H1 (cell line): ENCODE results near the gene TRDMT1. TPM values are rescaled to one million over a fixed set of nuclear protein-coding genes. Genes with fewer than 3 reads are reported as not detected.

Experiments
- CTCF ChIA-PET: fragments of 300-600 bp; sonication (Branson Sonifier 250); formaldehyde crosslinking; loops from one replicate; lab custom pipeline; 2021; ENCODE audit not compliant: partially characterized antibody; lab: Charles Lee
- POLR2A ChIA-PET: fragments of 300-600 bp; sonication (Branson Sonifier 250); formaldehyde crosslinking; loops from one replicate; lab custom pipeline; 2021; ENCODE audit warnings: inconsistent platforms; ENCODE audit not compliant: partially characterized antibody; lab: Charles Lee
- DNase-seq, 2 experiments: peaks; one replicate each; pipeline versions ENCODE4 v3.0.0 to v3.0.0-alpha.2; 2010 to 2022; ENCODE audit warnings: low spot score in 2 of 2, low read depth in 1 of 2, mixed read lengths in 1 of 2
- FAIRE-seq: peaks from 2 replicates; lab custom pipeline; 2011; peaks lifted over from hg19 to GRCh38; lab: Jason Lieb, UNC
- H2AFZ ChIP-seq: 2 replicates; pipeline ENCODE4 v1.8.1; 2012; ENCODE audit warnings: low read length, inconsistent platforms
- H2AK5ac ChIP-seq: 2 replicates; pipeline ENCODE4 v1.6.1; 2013; ENCODE audit warnings: low read depth, low read length
- H2BK120ac ChIP-seq: replicated peaks from 2 replicates; pipeline ENCODE3; 2013; ENCODE audit warnings: low read depth, low read length, inconsistent platforms
- H2BK12ac ChIP-seq: 2 replicates; pipeline ENCODE4 v1.6.1; 2013; ENCODE audit warnings: low read depth, low read length
- H2BK15ac ChIP-seq: 2 replicates; pipeline ENCODE4 v1.6.1; 2013; ENCODE audit warnings: low read length
- H2BK20ac ChIP-seq: 2 replicates; pipeline ENCODE4 v1.6.1; 2013; ENCODE audit warnings: low read length
- H2BK5ac ChIP-seq: 2 replicates; pipeline ENCODE4 v1.6.1; 2013; ENCODE audit warnings: low read depth, low read length
- H3K14ac ChIP-seq: 2 replicates; pipeline ENCODE4 v1.6.1; 2013; ENCODE audit warnings: inconsistent platforms; ENCODE audit not compliant: insufficient read length
- H3K18ac ChIP-seq: 2 replicates; pipeline ENCODE4 v1.6.1; 2013; ENCODE audit warnings: low read length; ENCODE audit errors: extremely low read depth
- H3K23ac ChIP-seq: 2 replicates; pipeline ENCODE4 v1.6.1; 2013; ENCODE audit warnings: inconsistent platforms; ENCODE audit not compliant: insufficient read length
- H3K23me2 ChIP-seq: 2 replicates; pipeline ENCODE4 v1.6.1; 2013; ENCODE audit warnings: low read depth, low read length
- H3K27ac ChIP-seq: 2 replicates; pipeline ENCODE4 v1.6.1; 2011; ENCODE audit warnings: low read depth, low read length, inconsistent platforms
- H3K27me3 ChIP-seq, 4 experiments: replicated peaks in 1 of 4; 1 replicate in 1 of 4; 2 replicates in 3 of 4; pipeline versions ENCODE4 v1.6.1 to v1.8.1; 2011 to 2013; ENCODE audit warnings: low read length in 3 of 4, mild to moderate bottlenecking in 3 of 4, inconsistent platforms in 2 of 4, mixed read lengths in 2 of 4, moderate library complexity in 1 of 4; ENCODE audit not compliant: control insufficient read depth in 3 of 4, insufficient read depth in 3 of 4; ENCODE audit errors: extremely low read depth in 1 of 4
- H3K36me3 ChIP-seq, 4 experiments: 2 replicates each; pipeline versions ENCODE4 v1.6.1 to v1.8.1; 2011 to 2013; ENCODE audit warnings: mild to moderate bottlenecking in 4 of 4, low read length in 3 of 4, moderate library complexity in 2 of 4, control low read depth in 1 of 4, inconsistent platforms in 1 of 4; ENCODE audit not compliant: insufficient read depth in 4 of 4, control insufficient read depth in 2 of 4
- H3K4ac ChIP-seq: replicated peaks from 2 replicates; pipeline ENCODE3; 2013; ENCODE audit warnings: low read length, low read depth, mixed read lengths, inconsistent platforms; ENCODE audit not compliant: insufficient read length
- H3K4me1 ChIP-seq, 4 experiments: replicated peaks in 1 of 4; 1 replicate in 1 of 4; 2 replicates in 3 of 4; pipeline versions ENCODE4 v1.6.1 to v1.8.1; 2011 to 2013; ENCODE audit warnings: low read length in 3 of 4, inconsistent platforms in 2 of 4, mixed read lengths in 1 of 4; ENCODE audit not compliant: insufficient read depth in 4 of 4, control insufficient read depth in 3 of 4
- H3K4me2 ChIP-seq, 2 experiments: 2 replicates each; pipeline versions ENCODE4 v1.6.1 to v1.8.1; 2011 to 2013; ENCODE audit warnings: low read depth in 2 of 2, low read length in 2 of 2, control low read depth in 1 of 2, inconsistent platforms in 1 of 2, mild to moderate bottlenecking in 1 of 2; ENCODE audit not compliant: insufficient read depth in 1 of 2
- H3K4me3 ChIP-seq, 4 experiments: fragments of 200-600, 300-600 bp in 1 of 4; sonication (generic), shearing (Covaris generic), sonication (Bioruptor Twin) in 1 of 4; 2 replicates each; pipeline versions ENCODE4 v1.5.1 to v1.8.1; 2011 to 2016; ENCODE audit warnings: low read length in 4 of 4, low read depth in 3 of 4, control low read depth in 2 of 4, inconsistent platforms in 2 of 4, mild to moderate bottlenecking in 2 of 4, mixed read lengths in 1 of 4, moderate library complexity in 1 of 4; ENCODE audit not compliant: insufficient read depth in 2 of 4; ENCODE audit errors: extremely low read depth in 1 of 4
- H3K56ac ChIP-seq: replicated peaks from 2 replicates; pipeline ENCODE3; 2013; ENCODE audit warnings: low read depth, mild to moderate bottlenecking, mixed read lengths, low read length, inconsistent platforms; ENCODE audit not compliant: insufficient read length
- H3K79me1 ChIP-seq: 2 replicates; pipeline ENCODE4 v1.6.1; 2013; ENCODE audit warnings: low read depth, low read length, control low read depth
- H3K79me2 ChIP-seq, 2 experiments: 2 replicates each; pipeline versions ENCODE4 v1.6.1 to v1.8.1; 2012 to 2013; ENCODE audit warnings: low read length in 2 of 2, mild to moderate bottlenecking in 2 of 2, inconsistent platforms in 1 of 2; ENCODE audit not compliant: insufficient read depth in 2 of 2, control insufficient read depth in 1 of 2
- H3K9ac ChIP-seq, 4 experiments: replicated peaks in 1 of 4; 1 replicate in 1 of 4; 2 replicates in 3 of 4; pipeline versions ENCODE4 v1.6.1 to v1.8.1; 2011 to 2013; ENCODE audit warnings: low read depth in 3 of 4, low read length in 3 of 4, control low read depth in 2 of 4, mild to moderate bottlenecking in 2 of 4, moderate library complexity in 2 of 4, inconsistent platforms in 1 of 4; ENCODE audit errors: extremely low read depth in 1 of 4
- H3K9me3 ChIP-seq, 2 experiments: 2 replicates each; pipeline versions ENCODE4 v1.6.1 to v1.8.1; 2012 to 2013; ENCODE audit warnings: mild to moderate bottlenecking in 2 of 2, moderate library complexity in 2 of 2, control low read depth in 1 of 2, inconsistent platforms in 1 of 2, low read depth in 1 of 2, low read length in 1 of 2, mixed read lengths in 1 of 2; ENCODE audit not compliant: insufficient read depth in 2 of 2
- H4K20me1 ChIP-seq, 2 experiments: replicated peaks in 1 of 2; 2 replicates each; pipeline versions ENCODE3 to v1.8.1; 2011 to 2013; ENCODE audit warnings: inconsistent platforms in 2 of 2, low read length in 2 of 2, mild to moderate bottlenecking in 1 of 2; ENCODE audit not compliant: insufficient read depth in 2 of 2, control insufficient read depth in 1 of 2
- H4K5ac ChIP-seq: 2 replicates; pipeline ENCODE4 v1.6.1; 2013; ENCODE audit warnings: low read length, low read depth, mixed read lengths, inconsistent platforms; ENCODE audit not compliant: insufficient read length
- H4K8ac ChIP-seq: 2 replicates; pipeline ENCODE4 v1.8.0; 2013; ENCODE audit warnings: mild to moderate bottlenecking, moderate library complexity, low read length, inconsistent platforms; ENCODE audit not compliant: insufficient read depth; ENCODE audit errors: extremely low read depth
- H4K91ac ChIP-seq: replicated peaks from 2 replicates; pipeline ENCODE3; 2013; ENCODE audit warnings: low read length, mixed read lengths, inconsistent platforms; ENCODE audit not compliant: insufficient read length
- CBX5 ChIP-seq: fragments of 300-800, 300-1000 bp; sonication (generic); IDR thresholded peaks from 2 replicates; pipeline ENCODE4 v1.7.1; 2016; ENCODE audit warnings: antibody characterized with exemption, low read length, low read depth
- CHD1 ChIP-seq: IDR thresholded peaks from 2 replicates; pipeline ENCODE4 v1.6.1; 2012; ENCODE audit warnings: low read depth, low read length, improper control_type of control experiment
- EGR1 ChIP-seq: IDR thresholded peaks from 2 replicates; pipeline ENCODE4 v1.6.1; 2011; ENCODE audit warnings: low read depth, low read length, borderline replicate concordance
- GABPA ChIP-seq: IDR thresholded peaks from 2 replicates; pipeline ENCODE4 v1.6.1; 2011; ENCODE audit warnings: mild to moderate bottlenecking, low read length, moderate library complexity, borderline replicate concordance; ENCODE audit not compliant: insufficient read depth
- POLR2A ChIP-seq, 2 experiments: IDR thresholded peaks; 1 replicate in 1 of 2; 2 replicates in 1 of 2; pipeline ENCODE4 v1.6.1; 2011; ENCODE audit warnings: low read depth in 2 of 2, low read length in 2 of 2, mild to moderate bottlenecking in 2 of 2; ENCODE audit errors: control extremely low read depth in 1 of 2
- SRF ChIP-seq: IDR thresholded peaks from 2 replicates; pipeline ENCODE4 v1.6.1; 2011; ENCODE audit warnings: mild to moderate bottlenecking, low read depth, low read length, moderate library complexity
- TBP ChIP-seq: IDR thresholded peaks from 2 replicates; pipeline ENCODE4 v1.6.1; 2011; ENCODE audit warnings: low read depth, low read length, improper control_type of control experiment
- polyA plus RNA-seq, 7 experiments: library from polyadenylated mRNA; depleted of rRNA in 3 of 7; stranded (reverse) in 5 of 7; unstranded in 2 of 7; fragments of >200 nt in 5 of 7; fragments of 200-250 nt in 2 of 7; gene quantifications; 1 replicate in 5 of 7; 2 replicates in 1 of 7; 4 replicates in 1 of 7; pipeline versions ENCODE4 v1.2.1 to v1.2.3, GENCODE V29; 2011 to 2013; ENCODE audit warnings: missing spikeins in 2 of 7, mixed read lengths in 2 of 7
- total RNA-seq: library from RNA; stranded (reverse); fragmentation: NEBNext Ultra II Directional; extraction: Animal tissue kit (Norgen Biotek cat#: 25700); gene quantifications from 2 replicates; pipeline ENCODE4 v1.2.1, GENCODE V29; 2021

TRDMT1 gene
- total and polyA plus RNA-seq, 2 of the 8 experiments (the other 6 are each of a cell fraction or from before 2014, with no cell fraction given): 7.4 to 21.4 TPM

- no peak overlapping the region for H4K91ac ChIP-seq
- 0 out of 2 replicates have a peak, but pooled peaks cover 1% of the 10 kb centered on the region for H3K23me2 ChIP-seq
- no peak overlapping the region for H2AFZ ChIP-seq
- H3K9me3 ChIP-seq: no peaks in the 10 kb centered on the region
- H2BK5ac ChIP-seq: no peak overlapping the region
- DNase-seq: no peak
- no peak overlapping the region for H2BK20ac ChIP-seq
- H2BK12ac ChIP-seq: no peak overlapping the region
- POLR2A ChIA-PET: interaction anchor here (1.9 kb wide), 1 partner anchor 9 kb away, joined by 7 read pairs; no protein-coding TSS in a partner anchor
- H3K4ac ChIP-seq: no peak overlapping the region
- no peak overlapping the region for H3K4me3 ChIP-seq
- H3K4me1 ChIP-seq: no peaks in the 10 kb centered on the region
- no peak overlapping the region for H2AK5ac ChIP-seq
- no peak overlapping the region for H2BK15ac ChIP-seq
- H4K5ac ChIP-seq: no peak overlapping the region
- H4K20me1 ChIP-seq: no peaks in the 10 kb centered on the region
- H3K18ac ChIP-seq: no peak overlapping the region
- no peak overlapping the region for H3K23ac ChIP-seq
- H3K79me2 ChIP-seq: no peaks in the 10 kb centered on the region
- no peak overlapping the region for H3K14ac ChIP-seq
- no peak overlapping the region for H2BK120ac ChIP-seq
- H3K56ac ChIP-seq: no peak overlapping the region
- CTCF ChIA-PET: interaction anchor here (1.0 kb wide), 1 partner anchor 94 kb away, joined by 3 read pairs; no protein-coding TSS in a partner anchor
- H3K79me1 ChIP-seq: no peaks in the 10 kb centered on the region
- H3K36me3 ChIP-seq: no peaks in the 10 kb centered on the region
- H3K9ac ChIP-seq: no peak overlapping the region
- H4K8ac ChIP-seq: no peak overlapping the region
- H3K4me2 ChIP-seq: no peak overlapping the region
- H3K27ac ChIP-seq: no peak overlapping the region
- H3K27me3 ChIP-seq: no peaks in the 10 kb centered on the region
- FAIRE-seq: no peak
- TF ChIP-seq CHD1 (no peak), EGR1 (no peak), GABPA (no peak), SRF (no peak), POLR2A (IDR thresholded peaks at IDR 0.05; ENCODE audit: control extremely low read depth in 1 of 2, low read depth in 2 of 2, low read length in 2 of 2) (no peak), TBP (no peak), CBX5 (no peak)
Observed at GRCh38 chr10:17134737-17135260, 66.7 kb downstream of the TRDMT1 start.
